Ishikawa (cell line): ENCODE results near the gene RAI1.

ENCODE experiments used
- CEBPB ChIP-seq: IDR thresholded peaks from 2 replicates; pipeline ENCODE4 v1.6.1; 2012
- CREB1 ChIP-seq: IDR thresholded peaks from 2 replicates; pipeline ENCODE4 v1.6.1; 2012; ENCODE audit warnings: low read depth
- EGR1 ChIP-seq: IDR thresholded peaks from 2 replicates; pipeline ENCODE4 v1.6.1; 2012
- EP300 ChIP-seq: IDR thresholded peaks from 2 replicates; pipeline ENCODE4 v1.6.1; 2012; ENCODE audit warnings: borderline replicate concordance
- FOXM1 ChIP-seq: IDR thresholded peaks from 2 replicates; pipeline ENCODE4 v1.6.1; 2012; ENCODE audit warnings: low read depth, borderline replicate concordance
- NFIC ChIP-seq: IDR thresholded peaks from 2 replicates; pipeline ENCODE4 v1.6.1; 2012
- RAD21 ChIP-seq: IDR thresholded peaks from 2 replicates; pipeline ENCODE4 v1.6.1; 2012; ENCODE audit warnings: low read depth
- TAF1 ChIP-seq: IDR thresholded peaks from 2 replicates; pipeline ENCODE4 v1.6.1; 2012; ENCODE audit warnings: low read depth, mild to moderate bottlenecking
- TCF12 ChIP-seq: IDR thresholded peaks from 2 replicates; pipeline ENCODE4 v1.6.1; 2012; ENCODE audit warnings: low read depth
- TEAD4 ChIP-seq: IDR thresholded peaks from 2 replicates; pipeline ENCODE4 v1.6.1; 2012
- YY1 ChIP-seq: IDR thresholded peaks from 2 replicates; pipeline ENCODE4 v1.6.1; 2012; ENCODE audit warnings: low read depth
- ZBTB7A ChIP-seq: IDR thresholded peaks from 2 replicates; pipeline ENCODE4 v1.6.1; 2012; ENCODE audit warnings: low read depth
- TF ChIP-seq, protein P1 (sequence below): IDR thresholded peaks from 2 replicates; pipeline ENCODE4 v1.6.1; 2012
- TF ChIP-seq, protein P2 (sequence below): IDR thresholded peaks from 2 replicates; pipeline ENCODE4 v1.6.1; 2012; ENCODE audit warnings: low read depth, mild to moderate bottlenecking
- TF ChIP-seq, protein P3 (sequence below): IDR thresholded peaks from 2 replicates; pipeline ENCODE4 v1.6.1; 2012

RAI1 gene

DNA sequence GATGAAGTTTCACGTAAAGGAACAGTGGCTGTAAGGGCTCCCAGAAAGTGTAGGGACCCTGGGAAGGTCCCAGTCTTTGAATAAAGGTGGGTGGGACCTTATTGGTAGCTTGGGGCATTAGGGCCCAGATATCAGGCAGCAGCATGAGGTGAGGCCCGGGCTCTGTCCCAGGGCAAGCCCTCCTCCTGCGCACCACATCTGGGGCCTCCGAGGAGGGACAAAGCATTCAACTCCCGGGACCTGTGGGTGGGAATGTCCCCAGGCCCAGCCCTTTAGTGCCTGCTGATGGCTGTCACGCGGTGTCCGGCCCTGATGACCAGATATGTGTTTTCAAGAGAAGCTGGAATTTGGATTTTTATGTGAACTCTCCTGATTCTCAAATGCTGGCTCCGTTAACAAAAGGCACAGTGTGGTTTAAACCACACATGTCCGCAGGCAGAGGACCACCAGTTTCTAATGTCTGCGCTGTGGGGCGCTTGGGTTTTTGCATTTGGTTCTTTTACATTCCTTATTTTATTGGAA lies 30.4 kb downstream of the RAI1 start:
- TF ChIP-seq TAF1 (no peak), CREB1 (no peak), TCF12 (no peak), CEBPB (no peak), TEAD4 (no peak), RAD21 (no peak), EP300 (no peak), NFIC (no peak), FOXM1 (no peak), EGR1 (no peak), ZBTB7A (no peak), YY1 (no peak)
- TF ChIP-seq, protein P1, sequence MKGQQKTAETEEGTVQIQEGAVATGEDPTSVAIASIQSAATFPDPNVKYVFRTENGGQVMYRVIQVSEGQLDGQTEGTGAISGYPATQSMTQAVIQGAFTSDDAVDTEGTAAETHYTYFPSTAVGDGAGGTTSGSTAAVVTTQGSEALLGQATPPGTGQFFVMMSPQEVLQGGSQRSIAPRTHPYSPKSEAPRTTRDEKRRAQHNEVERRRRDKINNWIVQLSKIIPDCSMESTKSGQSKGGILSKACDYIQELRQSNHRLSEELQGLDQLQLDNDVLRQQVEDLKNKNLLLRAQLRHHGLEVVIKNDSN: no peak
- TF ChIP-seq, protein P2, sequence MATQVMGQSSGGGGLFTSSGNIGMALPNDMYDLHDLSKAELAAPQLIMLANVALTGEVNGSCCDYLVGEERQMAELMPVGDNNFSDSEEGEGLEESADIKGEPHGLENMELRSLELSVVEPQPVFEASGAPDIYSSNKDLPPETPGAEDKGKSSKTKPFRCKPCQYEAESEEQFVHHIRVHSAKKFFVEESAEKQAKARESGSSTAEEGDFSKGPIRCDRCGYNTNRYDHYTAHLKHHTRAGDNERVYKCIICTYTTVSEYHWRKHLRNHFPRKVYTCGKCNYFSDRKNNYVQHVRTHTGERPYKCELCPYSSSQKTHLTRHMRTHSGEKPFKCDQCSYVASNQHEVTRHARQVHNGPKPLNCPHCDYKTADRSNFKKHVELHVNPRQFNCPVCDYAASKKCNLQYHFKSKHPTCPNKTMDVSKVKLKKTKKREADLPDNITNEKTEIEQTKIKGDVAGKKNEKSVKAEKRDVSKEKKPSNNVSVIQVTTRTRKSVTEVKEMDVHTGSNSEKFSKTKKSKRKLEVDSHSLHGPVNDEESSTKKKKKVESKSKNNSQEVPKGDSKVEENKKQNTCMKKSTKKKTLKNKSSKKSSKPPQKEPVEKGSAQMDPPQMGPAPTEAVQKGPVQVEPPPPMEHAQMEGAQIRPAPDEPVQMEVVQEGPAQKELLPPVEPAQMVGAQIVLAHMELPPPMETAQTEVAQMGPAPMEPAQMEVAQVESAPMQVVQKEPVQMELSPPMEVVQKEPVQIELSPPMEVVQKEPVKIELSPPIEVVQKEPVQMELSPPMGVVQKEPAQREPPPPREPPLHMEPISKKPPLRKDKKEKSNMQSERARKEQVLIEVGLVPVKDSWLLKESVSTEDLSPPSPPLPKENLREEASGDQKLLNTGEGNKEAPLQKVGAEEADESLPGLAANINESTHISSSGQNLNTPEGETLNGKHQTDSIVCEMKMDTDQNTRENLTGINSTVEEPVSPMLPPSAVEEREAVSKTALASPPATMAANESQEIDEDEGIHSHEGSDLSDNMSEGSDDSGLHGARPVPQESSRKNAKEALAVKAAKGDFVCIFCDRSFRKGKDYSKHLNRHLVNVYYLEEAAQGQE: no peak
- TF ChIP-seq, protein P3, sequence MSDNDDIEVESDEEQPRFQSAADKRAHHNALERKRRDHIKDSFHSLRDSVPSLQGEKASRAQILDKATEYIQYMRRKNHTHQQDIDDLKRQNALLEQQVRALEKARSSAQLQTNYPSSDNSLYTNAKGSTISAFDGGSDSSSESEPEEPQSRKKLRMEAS: no peak

DNA sequence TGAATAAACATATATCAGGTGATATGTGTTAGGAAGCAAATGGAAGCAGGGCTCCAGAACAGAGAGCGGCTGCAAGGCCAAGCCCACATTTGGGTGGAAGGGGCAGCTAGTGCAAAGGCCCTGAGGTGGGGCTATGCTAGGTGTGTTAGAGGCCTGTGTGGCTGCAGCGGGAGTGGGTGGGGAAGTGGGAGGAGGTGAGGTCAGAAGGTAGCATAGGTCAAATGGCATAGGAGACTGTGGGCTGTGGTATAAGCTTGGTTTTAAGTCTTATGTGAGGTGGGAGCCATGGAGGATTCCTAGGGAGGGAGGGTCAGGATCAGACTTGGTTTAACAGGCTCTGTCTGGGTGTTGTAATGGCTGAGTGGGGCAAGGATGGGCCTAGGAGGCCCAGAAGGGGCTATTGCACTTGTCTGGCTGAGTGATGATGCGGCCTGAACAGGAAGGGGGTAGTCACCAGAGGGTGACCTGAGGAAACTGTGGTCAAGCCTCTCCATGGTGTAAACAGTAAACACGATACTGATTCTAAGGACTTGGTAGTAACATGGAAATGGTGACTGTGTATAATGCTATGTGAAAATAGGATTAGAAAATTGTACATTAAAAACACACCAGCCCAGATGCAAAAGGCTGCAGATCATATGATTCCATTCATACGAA lies 31.1 kb downstream of the RAI1 start:
- TF ChIP-seq, protein P2: no peak
- no peak for TF ChIP-seq ZBTB7A
- TF ChIP-seq CEBPB: no peak
- TF ChIP-seq EGR1: no peak
- no peak for TF ChIP-seq TCF12
- no peak for TF ChIP-seq CREB1
- no peak for TF ChIP-seq TAF1
- TF ChIP-seq, protein P3: no peak
- no peak for TF ChIP-seq RAD21

DNA sequence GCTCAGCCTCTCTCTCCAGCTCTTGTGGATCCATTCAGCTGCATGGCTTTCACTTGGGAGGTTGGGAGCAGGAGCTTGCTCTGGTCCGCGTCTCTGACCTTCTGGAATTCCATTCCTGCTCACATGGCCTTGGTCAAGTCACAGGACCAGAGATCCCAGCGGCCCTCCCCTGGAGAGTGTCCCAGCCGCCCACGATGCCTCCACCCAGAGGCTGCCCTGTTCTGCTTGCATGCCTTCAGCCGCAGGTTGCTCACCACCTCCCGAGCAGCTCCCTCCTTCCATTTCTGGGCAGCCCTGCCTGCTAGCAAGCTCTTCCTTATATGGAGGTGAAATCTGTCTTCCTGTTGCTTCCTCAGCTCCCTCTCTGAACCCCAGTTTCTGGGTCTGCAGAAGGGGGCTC lies 32.6 kb downstream of the RAI1 start:
- TF ChIP-seq NFIC: no peak
- TF ChIP-seq CREB1: no peak
- TF ChIP-seq TAF1: no peak
- TF ChIP-seq TEAD4: 0 out of 2 replicates have a peak, but pooled peaks have one; percentile 23
- no peak for TF ChIP-seq YY1
- TF ChIP-seq TCF12: no peak
- TF ChIP-seq EP300: no peak
- TF ChIP-seq EGR1: peak; percentile 66
- TF ChIP-seq, protein P1: peak; percentile 29; the same call in 1 of the 2 replicates
- no peak for TF ChIP-seq RAD21
- no peak for TF ChIP-seq ZBTB7A
- TF ChIP-seq, protein P3: peak; percentile 34; the same call in 1 of the 2 replicates
- TF ChIP-seq CEBPB: no peak
- TF ChIP-seq, protein P2: no peak
- TF ChIP-seq FOXM1: no peak
